HEK293 (cell line): ENCODE data around the gene ZNF428.

Source experiments
- EGR2 ChIP-seq: fragments of 450-650 bp; formaldehyde crosslinking; IDR thresholded peaks from 2 replicates; pipeline ENCODE4 v1.5.1; 2016; ENCODE audit warnings: low read depth, missing biosample characterization, missing genetic modification characterization
- GLI4 ChIP-seq: fragments of 450-650 bp; formaldehyde crosslinking; IDR thresholded peaks from 2 replicates; pipeline ENCODE4 v1.5.1; 2016; ENCODE audit warnings: missing biosample characterization, missing genetic modification characterization
- GLIS1 ChIP-seq: fragments of 450-650 bp; formaldehyde crosslinking; IDR thresholded peaks from 2 replicates; pipeline ENCODE4 v1.5.1; 2016; ENCODE audit warnings: missing biosample characterization, missing genetic modification characterization
- IKZF3 ChIP-seq: fragments of 450-650 bp; IDR thresholded peaks from 2 replicates; pipeline ENCODE4 v1.5.0; 2018; ENCODE audit warnings: missing biosample characterization, mild to moderate bottlenecking, missing genetic modification characterization, moderate library complexity
- KLF9 ChIP-seq: fragments of 450-650 bp; formaldehyde crosslinking; IDR thresholded peaks from 2 replicates; pipeline ENCODE4 v1.5.1; 2016; ENCODE audit warnings: missing biosample characterization, missing genetic modification characterization, low read depth
- OVOL3 ChIP-seq: fragments of 450-650 bp; formaldehyde crosslinking; IDR thresholded peaks from 2 replicates; pipeline ENCODE4 v1.5.1; 2016; ENCODE audit warnings: missing biosample characterization, missing genetic modification characterization
- PRDM4 ChIP-seq: fragments of 450-650 bp; formaldehyde crosslinking; IDR thresholded peaks from 2 replicates; pipeline ENCODE4 v1.5.1; 2017; ENCODE audit warnings: missing biosample characterization, missing genetic modification characterization
- RBAK ChIP-seq: fragments of 450-650 bp; formaldehyde crosslinking; IDR thresholded peaks from 2 replicates; pipeline ENCODE4 v1.5.1; 2016; ENCODE audit warnings: missing biosample characterization, missing genetic modification characterization
- SCRT1 ChIP-seq: fragments of 450-650 bp; formaldehyde crosslinking; IDR thresholded peaks from 2 replicates; pipeline ENCODE4 v1.5.1; 2016; ENCODE audit warnings: missing biosample characterization, missing genetic modification characterization, borderline replicate concordance
- TCF7L2 ChIP-seq: IDR thresholded peaks from 2 replicates; pipeline ENCODE4 v1.6.1; 2011; ENCODE audit warnings: low read depth, mild to moderate bottlenecking, inconsistent platforms, low read length, moderate library complexity, borderline replicate concordance
- WT1 ChIP-seq: fragments of 450-650 bp; formaldehyde crosslinking; IDR thresholded peaks from 2 replicates; pipeline ENCODE4 v1.5.1; 2016; ENCODE audit warnings: missing biosample characterization, missing genetic modification characterization
- YY2 ChIP-seq: fragments of 450-650 bp; formaldehyde crosslinking; IDR thresholded peaks from 2 replicates; pipeline ENCODE4 v1.5.1; 2016; ENCODE audit warnings: missing biosample characterization, missing genetic modification characterization
- ZBTB10 ChIP-seq: fragments of 450-650 bp; formaldehyde crosslinking; IDR thresholded peaks from 2 replicates; pipeline ENCODE4 v1.5.1; 2016; ENCODE audit warnings: missing biosample characterization, missing genetic modification characterization
- ZBTB17 ChIP-seq: fragments of 450-650 bp; formaldehyde crosslinking; IDR thresholded peaks from 2 replicates; pipeline ENCODE4 v1.5.1; 2016; ENCODE audit warnings: missing biosample characterization, missing genetic modification characterization
- ZBTB20 ChIP-seq: fragments of 450-650 bp; formaldehyde crosslinking; IDR thresholded peaks from 2 replicates; pipeline ENCODE4 v1.5.1; 2016; ENCODE audit warnings: missing biosample characterization, missing genetic modification characterization
- ZBTB48 ChIP-seq: fragments of 450-650 bp; formaldehyde crosslinking; IDR thresholded peaks from 2 replicates; pipeline ENCODE4 v1.5.1; 2016; ENCODE audit warnings: missing biosample characterization, missing genetic modification characterization
- ZNF140 ChIP-seq: fragments of 450-650 bp; formaldehyde crosslinking; IDR thresholded peaks from 2 replicates; pipeline ENCODE4 v1.5.1; 2016; ENCODE audit warnings: missing biosample characterization, missing genetic modification characterization
- ZNF169 ChIP-seq: fragments of 450-650 bp; formaldehyde crosslinking; IDR thresholded peaks from 2 replicates; pipeline ENCODE4 v1.5.1; 2016; ENCODE audit warnings: missing biosample characterization, missing genetic modification characterization
- ZNF211 ChIP-seq: fragments of 450-650 bp; formaldehyde crosslinking; IDR thresholded peaks from 2 replicates; pipeline ENCODE4 v1.5.1; 2016; ENCODE audit warnings: low read depth, missing biosample characterization, missing genetic modification characterization
- ZNF302 ChIP-seq: fragments of 450-650 bp; formaldehyde crosslinking; IDR thresholded peaks from 2 replicates; pipeline ENCODE4 v1.5.1; 2016; ENCODE audit warnings: missing biosample characterization, missing genetic modification characterization, low read depth
- ZNF335 ChIP-seq: fragments of 450-650 bp; formaldehyde crosslinking; conservative IDR thresholded peaks from 2 replicates; pipeline ENCODE4 v1.5.1; 2016; ENCODE audit warnings: missing biosample characterization, missing genetic modification characterization
- ZNF341 ChIP-seq: fragments of 450-650 bp; formaldehyde crosslinking; IDR thresholded peaks from 2 replicates; pipeline ENCODE4; 2016; ENCODE audit warnings: low read depth, missing biosample characterization, missing genetic modification characterization
- ZNF362 ChIP-seq: fragments of 450-650 bp; formaldehyde crosslinking; IDR thresholded peaks from 2 replicates; pipeline ENCODE4 v1.5.1; 2016; ENCODE audit warnings: missing biosample characterization, missing genetic modification characterization
- ZNF394 ChIP-seq: fragments of 450-650 bp; formaldehyde crosslinking; IDR thresholded peaks from 2 replicates; pipeline ENCODE4 v1.5.1; 2016; ENCODE audit warnings: missing biosample characterization, missing genetic modification characterization, mild to moderate bottlenecking, moderate library complexity, borderline replicate concordance
- ZNF501 ChIP-seq: fragments of 450-650 bp; formaldehyde crosslinking; IDR thresholded peaks from 2 replicates; pipeline ENCODE4 v1.5.1; 2016; ENCODE audit warnings: missing biosample characterization, missing genetic modification characterization
- ZNF580 ChIP-seq: fragments of 450-650 bp; formaldehyde crosslinking; IDR thresholded peaks from 2 replicates; pipeline ENCODE4 v1.5.1; 2016; ENCODE audit warnings: missing biosample characterization, missing genetic modification characterization
- ZNF600 ChIP-seq: fragments of 450-650 bp; formaldehyde crosslinking; IDR thresholded peaks from 2 replicates; pipeline ENCODE4 v1.5.1; 2016; ENCODE audit warnings: missing biosample characterization, missing genetic modification characterization
- ZNF610 ChIP-seq: fragments of 450-650 bp; formaldehyde crosslinking; IDR thresholded peaks from 2 replicates; pipeline ENCODE4 v1.5.1; 2016; ENCODE audit warnings: missing biosample characterization, missing genetic modification characterization, borderline replicate concordance
- ZNF658 ChIP-seq: fragments of 450-650 bp; formaldehyde crosslinking; IDR thresholded peaks from 2 replicates; pipeline ENCODE4; 2016; ENCODE audit warnings: missing biosample characterization, missing genetic modification characterization
- ZNF692 ChIP-seq: fragments of 450-650 bp; formaldehyde crosslinking; IDR thresholded peaks from 2 replicates; pipeline ENCODE4 v1.5.1; 2016; ENCODE audit warnings: missing biosample characterization, missing genetic modification characterization
- ZNF701 ChIP-seq: fragments of 450-650 bp; formaldehyde crosslinking; IDR thresholded peaks from 2 replicates; pipeline ENCODE4 v1.5.1; 2016; ENCODE audit warnings: missing biosample characterization, missing genetic modification characterization
- ZNF843 ChIP-seq: fragments of 450-650 bp; formaldehyde crosslinking; IDR thresholded peaks from 2 replicates; pipeline ENCODE4 v1.5.1; 2016; ENCODE audit warnings: missing biosample characterization, missing genetic modification characterization

Gene ZNF428

GRCh38 chr19:43667876-43668405, 48.5 kb upstream of the ZNF428 start (continued):
- peak; percentile 51; the same call in 1 of the 2 replicates for TF ChIP-seq PRDM4 (tag by site-specific recombination)
- TF ChIP-seq SCRT1: peak; percentile 26; the same call in 1 of the 2 replicates
- TF ChIP-seq IKZF3 (tag by site-specific recombination): peak; percentile 73
- peak; percentile 79 for TF ChIP-seq ZNF501 (tag by site-specific recombination)
- peak; percentile 82 for TF ChIP-seq RBAK
- TF ChIP-seq ZNF341: no peak; the same call in 1 of the 2 replicates
- 0 out of 2 replicates have a peak, but pooled peaks have one; percentile 8 for TF ChIP-seq YY2 (tag by site-specific recombination)
- TF ChIP-seq ZBTB20 (tag by site-specific recombination): peak; percentile 56; the same call in 1 of the 2 replicates
- TF ChIP-seq GLIS1 (tag by site-specific recombination): peak; percentile 72; the same call in 1 of the 2 replicates
- no peak for TF ChIP-seq ZNF658 (tag by site-specific recombination)
- peak; percentile 56 for TF ChIP-seq WT1
- TF ChIP-seq ZBTB48 (tag by site-specific recombination): peak; percentile 41
- TF ChIP-seq OVOL3: no peak
- 0 out of 2 replicates have a peak, but pooled peaks have one; percentile 52 for TF ChIP-seq ZNF610 (tag by site-specific recombination)
- TF ChIP-seq ZNF362 (tag by site-specific recombination): no peak
- peak; percentile 58; the same call in 1 of the 2 replicates for TF ChIP-seq ZNF169 (tag by site-specific recombination)
- TF ChIP-seq GLI4 (tag by site-specific recombination): no peak
- TF ChIP-seq ZNF580 (tag by site-specific recombination): no peak
- peak; percentile 62; the same call in 1 of the 2 replicates for TF ChIP-seq ZNF394
- 0 out of 2 replicates have a peak, but pooled peaks have one; percentile 59 for TF ChIP-seq ZNF701 (tag by site-specific recombination)
- TF ChIP-seq ZBTB17: peak; percentile 72
- peak; percentile 75 for TF ChIP-seq ZNF692
- TF ChIP-seq ZNF211 (tag by site-specific recombination): 0 out of 2 replicates have a peak, but pooled peaks have one; percentile 16
- no peak for TF ChIP-seq ZNF302 (tag by site-specific recombination)
- no peak for TF ChIP-seq EGR2 (tag by site-specific recombination)
- TF ChIP-seq KLF9 (tag by site-specific recombination): 0 out of 2 replicates have a peak, but pooled peaks have one; percentile 28
- TF ChIP-seq ZNF140 (tag by site-specific recombination): 0 out of 2 replicates have a peak, but pooled peaks have one; percentile 51
- peak; percentile 72 for TF ChIP-seq ZNF335 (tag by site-specific recombination)
- no peak for TF ChIP-seq TCF7L2
- TF ChIP-seq ZNF600 (tag by site-specific recombination): peak; percentile 88
- peak; percentile 39; the same call in 1 of the 2 replicates for TF ChIP-seq ZBTB10 (tag by site-specific recombination)
- TF ChIP-seq ZNF843: peak; percentile 14; the same call in 1 of the 2 replicates
